ENCODE results near the gene VSTM1. TPM values are rescaled to one million over a fixed set of nuclear protein-coding genes. Genes with fewer than 3 reads are reported as not detected.

Gene VSTM1, protein sequence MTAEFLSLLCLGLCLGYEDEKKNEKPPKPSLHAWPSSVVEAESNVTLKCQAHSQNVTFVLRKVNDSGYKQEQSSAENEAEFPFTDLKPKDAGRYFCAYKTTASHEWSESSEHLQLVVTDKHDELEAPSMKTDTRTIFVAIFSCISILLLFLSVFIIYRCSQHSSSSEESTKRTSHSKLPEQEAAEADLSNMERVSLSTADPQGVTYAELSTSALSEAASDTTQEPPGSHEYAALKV
- total RNA-seq, result not detected

DNA sequence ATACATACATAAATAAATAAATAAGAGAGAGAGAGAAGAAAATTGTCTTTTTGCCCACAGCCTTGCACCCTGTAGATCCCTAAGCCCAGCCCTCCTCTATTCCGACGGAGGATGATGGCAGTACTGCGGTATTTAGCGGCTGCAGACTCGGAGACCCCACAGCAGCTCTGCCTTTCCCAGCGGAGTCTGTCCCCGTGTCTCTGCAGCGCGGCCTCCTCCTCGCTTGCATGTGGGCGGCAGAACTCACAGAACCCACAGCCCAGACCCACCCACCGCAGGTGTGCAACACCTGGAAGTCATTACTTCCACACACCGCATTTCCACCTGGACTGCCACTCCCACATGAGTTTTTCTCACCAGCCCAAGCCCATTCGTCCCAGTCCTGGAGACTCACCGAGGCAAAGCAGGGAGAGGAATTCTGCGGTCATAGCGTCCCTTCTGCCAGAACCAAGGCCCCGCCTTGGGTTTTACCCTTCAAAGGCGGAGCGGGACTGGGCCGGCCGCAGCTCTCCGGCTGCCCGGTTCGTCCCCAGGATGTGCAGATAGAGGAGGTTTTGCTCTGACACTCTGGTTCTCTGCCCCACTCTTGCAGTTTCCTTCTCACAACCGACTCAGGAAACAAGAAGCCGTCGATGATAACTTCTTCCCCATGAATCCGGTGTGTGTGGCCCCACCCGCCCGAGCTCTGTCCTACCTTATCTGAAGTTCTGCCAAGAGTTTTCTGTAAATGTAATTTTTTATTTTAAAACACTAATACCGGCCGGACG, at the start of gene VSTM1:
Gene VSTM1 (minus strand): TSS at position 548 of the 767 bp plus-strand sequence. CDS start 120 bp downstream, at position 428.
- Histone ChIP-seq H3K27ac (no peak within 1 kb of the TSS), H3K36me3 (no peaks in the 10 kb centered on the region), H3K4me3 (no peak within 1 kb of the TSS), H3K4me1 (no peaks in the 10 kb centered on the region), H3K9me3 (no peaks in the 10 kb centered on the region), H3K27me3 (no peaks in the 10 kb centered on the region)
- intact Hi-C loops (cut with DNase I; ENCODE audit: low total_unique reads), result no loop called here
- TF ChIP-seq POLR2A (IDR thresholded peaks at IDR 0.05), result no peak
- TF ChIP-seq, protein P1, sequence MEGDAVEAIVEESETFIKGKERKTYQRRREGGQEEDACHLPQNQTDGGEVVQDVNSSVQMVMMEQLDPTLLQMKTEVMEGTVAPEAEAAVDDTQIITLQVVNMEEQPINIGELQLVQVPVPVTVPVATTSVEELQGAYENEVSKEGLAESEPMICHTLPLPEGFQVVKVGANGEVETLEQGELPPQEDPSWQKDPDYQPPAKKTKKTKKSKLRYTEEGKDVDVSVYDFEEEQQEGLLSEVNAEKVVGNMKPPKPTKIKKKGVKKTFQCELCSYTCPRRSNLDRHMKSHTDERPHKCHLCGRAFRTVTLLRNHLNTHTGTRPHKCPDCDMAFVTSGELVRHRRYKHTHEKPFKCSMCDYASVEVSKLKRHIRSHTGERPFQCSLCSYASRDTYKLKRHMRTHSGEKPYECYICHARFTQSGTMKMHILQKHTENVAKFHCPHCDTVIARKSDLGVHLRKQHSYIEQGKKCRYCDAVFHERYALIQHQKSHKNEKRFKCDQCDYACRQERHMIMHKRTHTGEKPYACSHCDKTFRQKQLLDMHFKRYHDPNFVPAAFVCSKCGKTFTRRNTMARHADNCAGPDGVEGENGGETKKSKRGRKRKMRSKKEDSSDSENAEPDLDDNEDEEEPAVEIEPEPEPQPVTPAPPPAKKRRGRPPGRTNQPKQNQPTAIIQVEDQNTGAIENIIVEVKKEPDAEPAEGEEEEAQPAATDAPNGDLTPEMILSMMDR (IDR thresholded peaks at IDR 0.05), result no peak
- no peak for DNase-seq

GRCh38 chr19:54109651-54110050, 46.0 kb upstream of the VSTM1 start:
- no peak overlapping the region for H3K27ac ChIP-seq
- TF ChIP-seq, protein P1 (IDR thresholded peaks at IDR 0.05), result no peak
- TF ChIP-seq POLR2A (IDR thresholded peaks at IDR 0.05), result no peak
- peaks cover 0 to 6% of the 10 kb centered on the region in 2 donors for H3K4me1 ChIP-seq
- intact Hi-C loops (cut with DNase I; ENCODE audit: low total_unique reads), result no loop called here
- no peak for DNase-seq
- no peaks in the 10 kb centered on the region for H3K9me3 ChIP-seq
- H3K4me3 ChIP-seq, result no peak overlapping the region
- no peaks in the 10 kb centered on the region for H3K27me3 ChIP-seq
- H3K36me3 ChIP-seq, result no peaks in the 10 kb centered on the region

GRCh38 chr19:54108496-54108895, 44.8 kb upstream of the VSTM1 start:
- TF ChIP-seq, protein P1 (IDR thresholded peaks at IDR 0.05), result no peak
- TF ChIP-seq POLR2A (IDR thresholded peaks at IDR 0.05), result no peak
- Histone ChIP-seq H3K4me3 (no peak overlapping the region), H3K36me3 (no peaks in the 10 kb centered on the region), H3K27me3 (no peaks in the 10 kb centered on the region), H3K4me1 (peaks cover 0 to 2% of the 10 kb centered on the region in 2 donors), H3K27ac (no peak overlapping the region), H3K9me3 (no peaks in the 10 kb centered on the region)
- no peak for DNase-seq
- intact Hi-C loops (cut with DNase I; ENCODE audit: low total_unique reads), result no loop called here

- Histone ChIP-seq H3K27ac (no peak overlapping the region), H3K9me3 (no peaks in the 10 kb centered on the region), H3K27me3 (no peaks in the 10 kb centered on the region), H3K36me3 (no peaks in the 10 kb centered on the region), H3K4me1 (peaks cover 0 to 7% of the 10 kb centered on the region in 2 donors), H3K4me3 (no peak overlapping the region)
- intact Hi-C loops (cut with DNase I; ENCODE audit: low total_unique reads), result no loop called here
- TF ChIP-seq, protein P1 (IDR thresholded peaks at IDR 0.05), result no peak
- no peak for TF ChIP-seq POLR2A (IDR thresholded peaks at IDR 0.05)
- no peak for DNase-seq
Measured at GRCh38 chr19:54107876-54108490, 44.3 kb upstream of the VSTM1 start.

- intact Hi-C loops (cut with DNase I; ENCODE audit: low total_unique reads), result no loop called here
Measured at GRCh38 chr19:54106716-54107115, 43.0 kb upstream of the VSTM1 start.

More at GRCh38 chr19:54106716-54107115, 43.0 kb upstream of the VSTM1 start:
- H3K4me3 ChIP-seq, result no peak overlapping the region
- no peak overlapping the region for H3K27ac ChIP-seq
- no peaks in the 10 kb centered on the region for H3K36me3 ChIP-seq
- H3K27me3 ChIP-seq, result no peaks in the 10 kb centered on the region
- H3K4me1 ChIP-seq, result peaks cover 0 to 7% of the 10 kb centered on the region in 2 donors
- no peak for TF ChIP-seq POLR2A (IDR thresholded peaks at IDR 0.05)
- TF ChIP-seq, protein P1 (IDR thresholded peaks at IDR 0.05), result no peak
- no peak for DNase-seq
- H3K9me3 ChIP-seq, result no peaks in the 10 kb centered on the region

Data from uterus (tissue), 4 donors.